SK-N-SH treated with all-trans-retinoic acid at 6 μM for 48 hours (cell line): Measurements from ENCODE around the gene OXLD1.

Experiments
- ATAC-seq: fragments of 200-7000 bp; cut with Tn5 transposase; 3 replicates; pipeline ENCODE4 v1.9.1; 2020; ENCODE audit warnings: mild to moderate bottlenecking, moderate library complexity
- ARNTL ChIP-seq: fragments of 450-650 bp; formaldehyde crosslinking; IDR thresholded peaks from 2 replicates; pipeline ENCODE4 v1.5.0; 2020; ENCODE audit warnings: low read depth, mild to moderate bottlenecking, moderate library complexity, borderline replicate concordance
- BACH2 ChIP-seq: fragments of 250-450 bp; sonication (Bioruptor Pico); IDR thresholded peaks from 2 replicates; pipeline ENCODE4 v1.9.0; 2021; ENCODE audit warnings: mild to moderate bottlenecking, borderline replicate concordance
- CSDC2 ChIP-seq: fragments of 250-450 bp; sonication (Bioruptor Pico); IDR thresholded peaks from 2 replicates; pipeline ENCODE4 v1.5.0; 2020; ENCODE audit warnings: mild to moderate bottlenecking, moderate library complexity
- CSRNP3 ChIP-seq: fragments of 250-450 bp; sonication (Bioruptor Pico); IDR thresholded peaks from 2 replicates; pipeline ENCODE4 v1.5.1; 2021; ENCODE audit warnings: mild to moderate bottlenecking, moderate library complexity
- ESRRG ChIP-seq: fragments of 250-450 bp; sonication (Bioruptor Pico); IDR thresholded peaks from 2 replicates; pipeline ENCODE4 v1.6.1; 2021; ENCODE audit warnings: mild to moderate bottlenecking
- GLIS3 ChIP-seq: fragments of 250-450 bp; sonication (Bioruptor Pico); IDR thresholded peaks from 2 replicates; pipeline ENCODE4 v1.5.0; 2020; ENCODE audit warnings: mild to moderate bottlenecking, moderate library complexity
- ISL1 ChIP-seq: fragments of 250-450 bp; sonication (Bioruptor Pico); IDR thresholded peaks from 2 replicates; pipeline ENCODE4 v2.1.2; 2022; ENCODE audit warnings: mild to moderate bottlenecking, moderate library complexity
- OSR1 ChIP-seq: fragments of 250-450 bp; sonication (Bioruptor Pico); IDR thresholded peaks from 2 replicates; pipeline ENCODE4 v1.8.0; 2022; ENCODE audit warnings: moderate library complexity, mild to moderate bottlenecking, inconsistent platforms
- PATZ1 ChIP-seq: fragments of 250-450 bp; sonication (Bioruptor Pico); IDR thresholded peaks from 2 replicates; pipeline ENCODE4 v1.8.0; 2020; ENCODE audit warnings: mild to moderate bottlenecking, moderate library complexity, borderline replicate concordance
- POU6F1 ChIP-seq: fragments of 250-450 bp; sonication (Bioruptor Pico); IDR thresholded peaks from 2 replicates; pipeline ENCODE4 v1.8.0; 2021; ENCODE audit warnings: low read depth, mild to moderate bottlenecking, moderate library complexity, borderline replicate concordance
- PPARA ChIP-seq: fragments of 250-450 bp; sonication (Bioruptor Pico); IDR thresholded peaks from 2 replicates; pipeline ENCODE4 v1.5.0; 2020; ENCODE audit warnings: mild to moderate bottlenecking, borderline replicate concordance
- RARB ChIP-seq: fragments of 250-450 bp; sonication (Bioruptor Pico); IDR thresholded peaks from 2 replicates; pipeline ENCODE4 v1.8.0; 2021; ENCODE audit warnings: mild to moderate bottlenecking, moderate library complexity
- SNAI2 ChIP-seq: fragments of 250-450 bp; sonication (Bioruptor Pico); IDR thresholded peaks from 2 replicates; pipeline ENCODE4 v1.5.0; 2020; ENCODE audit warnings: mild to moderate bottlenecking, moderate library complexity
- TCF4 ChIP-seq: fragments of 250-450 bp; sonication (Bioruptor Pico); IDR thresholded peaks from 2 replicates; pipeline ENCODE4 v1.8.0; 2021; ENCODE audit warnings: mild to moderate bottlenecking, moderate library complexity, borderline replicate concordance
- TOX ChIP-seq: fragments of 250-450 bp; sonication (Bioruptor Pico); IDR thresholded peaks from 2 replicates; pipeline ENCODE4 v1.8.0; 2021; ENCODE audit warnings: mild to moderate bottlenecking, moderate library complexity, borderline replicate concordance
- TSHZ2 ChIP-seq: fragments of 250-450 bp; sonication (Bioruptor Pico); IDR thresholded peaks from 2 replicates; pipeline ENCODE4 v1.5.0; 2020; ENCODE audit warnings: mild to moderate bottlenecking, moderate library complexity
- ZC3H10 ChIP-seq: fragments of 250-450 bp; sonication (Bioruptor Pico); IDR thresholded peaks from 2 replicates; pipeline ENCODE4 v1.5.1; 2021; ENCODE audit warnings: mild to moderate bottlenecking, moderate library complexity
- ZFP3 ChIP-seq: fragments of 250-450 bp; sonication (Bioruptor Pico); IDR thresholded peaks from 2 replicates; pipeline ENCODE4 v1.5.0; 2020; ENCODE audit warnings: mild to moderate bottlenecking, moderate library complexity
- ZFP30 ChIP-seq: fragments of 450-650 bp; formaldehyde crosslinking; IDR thresholded peaks from 2 replicates; pipeline ENCODE4 v1.5.0; 2022; ENCODE audit warnings: mild to moderate bottlenecking, moderate library complexity
- ZNF565 ChIP-seq: fragments of 450-650 bp; formaldehyde crosslinking; conservative IDR thresholded peaks from 2 replicates; pipeline ENCODE4 v1.5.0; 2020; ENCODE audit warnings: low read depth, mild to moderate bottlenecking, moderate library complexity
- ZNF70 ChIP-seq: fragments of 450-650 bp; formaldehyde crosslinking; IDR thresholded peaks from 2 replicates; pipeline ENCODE4 v1.5.0; 2020; ENCODE audit warnings: mild to moderate bottlenecking, moderate library complexity
- ZNF8 ChIP-seq: fragments of 450-650 bp; formaldehyde crosslinking; IDR thresholded peaks from 2 replicates; pipeline ENCODE4 v1.5.0; 2020; ENCODE audit warnings: mild to moderate bottlenecking, moderate library complexity

Gene OXLD1

GRCh38 chr17:81635973-81636504 is 30.4 kb downstream of the OXLD1 start:
- TF ChIP-seq ZNF565: no peak
- TF ChIP-seq ISL1 (CRISPR knock-in tag): no peak
- no peak for TF ChIP-seq ZFP30
- TF ChIP-seq CSDC2 (CRISPR knock-in tag): no peak
- no peak for TF ChIP-seq ZNF8 (CRISPR knock-in tag)
- TF ChIP-seq OSR1 (CRISPR knock-in tag): no peak
- no peak for TF ChIP-seq TOX
- peak; percentile 77 for ATAC-seq

- ATAC-seq: no peak
- no peak for TF ChIP-seq CSDC2 (CRISPR knock-in tag)
- TF ChIP-seq POU6F1 (CRISPR knock-in tag): no peak
- TF ChIP-seq GLIS3: no peak
- no peak for TF ChIP-seq SNAI2 (CRISPR knock-in tag)
- TF ChIP-seq RARB (CRISPR knock-in tag): no peak
- TF ChIP-seq BACH2 (CRISPR knock-in tag): no peak
- TF ChIP-seq CSRNP3 (CRISPR knock-in tag): no peak
- TF ChIP-seq ARNTL (CRISPR knock-in tag): no peak
- no peak for TF ChIP-seq PATZ1 (CRISPR knock-in tag)
- TF ChIP-seq ZC3H10: no peak
- TF ChIP-seq ZFP30: no peak
- no peak for TF ChIP-seq TSHZ2 (CRISPR knock-in tag)
- TF ChIP-seq PPARA (CRISPR knock-in tag): no peak
- TF ChIP-seq ZNF70: no peak
- no peak for TF ChIP-seq ESRRG (CRISPR knock-in tag)
- TF ChIP-seq TCF4: no peak
- TF ChIP-seq ZFP3 (CRISPR knock-in tag): no peak
- no peak for TF ChIP-seq ISL1 (CRISPR knock-in tag)
- no peak for TF ChIP-seq ZNF8 (CRISPR knock-in tag)
Observed at GRCh38 chr17:81635431-81635830, 31.0 kb downstream of the OXLD1 start.

- TF ChIP-seq ZNF70 (no peak), TSHZ2 (CRISPR knock-in tag) (no peak), ARNTL (CRISPR knock-in tag) (no peak), BACH2 (CRISPR knock-in tag) (no peak), RARB (CRISPR knock-in tag) (no peak), ZNF565 (no peak)
- TF ChIP-seq, all 23 proteins: peak for 0
- ATAC-seq: no peak
Observed at GRCh38 chr17:81631482-81631881, 34.9 kb downstream of the OXLD1 start.
